ENCODE results near the gene EIF3F. TPM values are rescaled to one million over a fixed set of nuclear protein-coding genes. Genes with fewer than 3 reads are reported as not detected.
A peak's percentile ranks its signal among the peaks of the same experiment; 100 is the strongest.

The EIF3F gene, protein sequence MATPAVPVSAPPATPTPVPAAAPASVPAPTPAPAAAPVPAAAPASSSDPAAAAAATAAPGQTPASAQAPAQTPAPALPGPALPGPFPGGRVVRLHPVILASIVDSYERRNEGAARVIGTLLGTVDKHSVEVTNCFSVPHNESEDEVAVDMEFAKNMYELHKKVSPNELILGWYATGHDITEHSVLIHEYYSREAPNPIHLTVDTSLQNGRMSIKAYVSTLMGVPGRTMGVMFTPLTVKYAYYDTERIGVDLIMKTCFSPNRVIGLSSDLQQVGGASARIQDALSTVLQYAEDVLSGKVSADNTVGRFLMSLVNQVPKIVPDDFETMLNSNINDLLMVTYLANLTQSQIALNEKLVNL
- total RNA-seq: 417 TPM

DNA sequence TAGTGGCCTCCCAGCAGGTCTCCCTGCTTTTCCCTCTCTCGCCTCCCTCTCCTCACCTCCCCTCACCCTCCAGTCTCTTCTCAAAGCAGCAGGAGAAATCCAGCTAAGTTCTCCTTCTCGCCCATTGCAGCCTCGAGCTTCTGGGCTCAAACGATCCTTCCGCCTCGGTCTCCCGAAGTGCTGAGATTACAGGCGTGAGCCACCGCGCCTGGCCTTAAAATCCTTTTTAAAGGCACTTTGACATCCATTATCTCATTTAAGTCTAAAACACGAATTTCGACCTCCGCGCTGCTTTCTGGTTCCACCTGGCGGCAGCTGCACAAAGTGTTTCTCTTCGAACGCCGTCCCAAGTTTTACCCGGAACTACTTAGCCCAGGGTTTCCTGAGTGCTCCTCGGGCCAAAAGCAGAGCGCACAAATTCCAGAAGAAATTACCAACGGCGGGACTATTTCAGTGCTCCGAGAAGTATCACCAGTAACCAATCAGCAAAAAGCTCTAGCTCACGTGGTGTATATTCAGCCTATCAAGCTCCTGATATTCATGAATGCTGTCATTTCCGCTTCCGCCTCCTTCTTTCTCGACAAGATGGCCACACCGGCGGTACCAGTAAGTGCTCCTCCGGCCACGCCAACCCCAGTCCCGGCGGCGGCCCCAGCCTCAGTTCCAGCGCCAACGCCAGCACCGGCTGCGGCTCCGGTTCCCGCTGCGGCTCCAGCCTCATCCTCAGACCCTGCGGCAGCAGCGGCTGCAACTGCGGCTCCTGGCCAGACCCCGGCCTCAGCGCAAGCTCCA, at the start of gene EIF3F:
EIF3F (plus strand) TSS at position 570 of the 792 bp plus-strand sequence; CDS start at position 586, 16 bp downstream.
- H3K4me3 ChIP-seq (ENCODE audit: low read length): peak within 1 kb of the TSS; percentile 67
- H3K4me1 ChIP-seq (ENCODE audit: insufficient read depth, low read length): peaks cover 22% of the 10 kb centered on the region
- H3K9me3 ChIP-seq (ENCODE audit: low read depth, low read length): no peaks in the 10 kb centered on the region
- H3K27me3 ChIP-seq (ENCODE audit: insufficient read depth, low read length): no peaks in the 10 kb centered on the region

DNA sequence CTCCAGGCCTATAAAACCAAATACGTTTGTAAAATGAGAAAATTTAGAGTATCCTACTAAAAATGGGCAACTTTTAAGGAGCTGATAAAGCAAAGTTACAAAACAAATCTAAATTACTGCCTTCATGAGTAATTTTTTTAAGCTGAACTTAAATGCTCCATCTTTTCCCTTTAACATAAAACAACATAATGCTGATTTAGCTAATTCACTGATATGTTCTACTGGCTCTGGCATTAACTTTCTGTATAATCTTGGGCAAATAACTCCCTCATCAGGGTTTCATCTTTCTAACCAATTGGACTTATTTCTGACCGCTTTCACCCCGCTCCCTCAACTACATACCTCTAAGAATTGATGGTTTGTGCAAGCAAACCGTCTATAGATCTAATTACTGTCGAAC, 46.0 kb upstream of the EIF3F start:
- Histone ChIP-seq H3K4me1 (ENCODE audit: insufficient read depth, low read length) (no peaks in the 10 kb centered on the region), H3K27me3 (ENCODE audit: insufficient read depth, low read length) (no peaks in the 10 kb centered on the region), H3K9me3 (ENCODE audit: low read depth, low read length) (peaks cover 16% of the 10 kb centered on the region), H3K4me3 (ENCODE audit: low read length) (no peak overlapping the region)

DNA sequence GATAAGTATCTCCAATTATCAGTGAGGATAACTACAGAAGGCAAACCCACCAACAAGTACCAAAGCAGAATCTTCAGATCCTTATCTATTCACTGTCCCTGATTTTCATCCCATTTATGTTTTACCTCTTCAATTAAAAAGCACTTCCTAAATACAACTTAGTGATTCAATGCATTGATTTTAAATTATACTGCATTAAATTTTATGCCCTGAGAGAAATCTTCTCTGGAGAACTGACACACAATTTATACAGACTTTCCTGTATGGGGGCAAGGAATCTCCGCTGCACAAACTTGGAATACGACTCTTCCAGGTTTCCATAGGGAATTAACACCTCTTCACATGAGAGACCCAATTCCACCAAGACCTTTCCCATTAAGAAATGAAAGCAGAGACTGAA, 45.5 kb upstream of the EIF3F start, which contains the start of gene OR10A3:
OR10A3 (minus strand) TSS at position 101 of the 400 bp plus-strand sequence. CDS start 2,188 bp downstream, outside the sequence.
- Histone ChIP-seq H3K9me3 (ENCODE audit: low read depth, low read length) (peaks cover 16% of the 10 kb centered on the region), H3K4me3 (ENCODE audit: low read length) (no peak within 1 kb of the TSS), H3K4me1 (ENCODE audit: insufficient read depth, low read length) (no peaks in the 10 kb centered on the region), H3K27me3 (ENCODE audit: insufficient read depth, low read length) (no peaks in the 10 kb centered on the region)

DNA sequence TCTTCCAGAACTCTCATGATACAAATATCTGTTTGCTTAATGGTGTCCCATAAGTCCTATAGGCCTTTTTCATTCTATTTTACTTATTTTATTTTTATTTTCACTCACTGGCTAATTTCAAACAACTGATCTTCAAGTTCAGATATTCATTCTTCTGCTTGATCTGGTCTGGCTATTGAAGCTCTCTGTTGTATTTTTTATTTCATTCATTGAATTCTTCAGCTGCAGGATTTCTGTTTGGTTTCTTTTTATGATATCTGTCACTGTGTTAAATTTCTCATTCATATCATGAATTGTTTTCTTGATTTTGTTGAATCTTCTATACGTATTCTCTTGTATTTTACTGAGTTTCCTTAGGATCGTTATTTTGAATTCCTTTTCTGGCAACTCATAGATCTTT, 43.0 kb upstream of the EIF3F start:
- Histone ChIP-seq H3K4me1 (ENCODE audit: insufficient read depth, low read length) (no peaks in the 10 kb centered on the region), H3K9me3 (ENCODE audit: low read depth, low read length) (peaks cover 16% of the 10 kb centered on the region), H3K4me3 (ENCODE audit: low read length) (no peak overlapping the region), H3K27me3 (ENCODE audit: insufficient read depth, low read length) (no peaks in the 10 kb centered on the region)

DNA sequence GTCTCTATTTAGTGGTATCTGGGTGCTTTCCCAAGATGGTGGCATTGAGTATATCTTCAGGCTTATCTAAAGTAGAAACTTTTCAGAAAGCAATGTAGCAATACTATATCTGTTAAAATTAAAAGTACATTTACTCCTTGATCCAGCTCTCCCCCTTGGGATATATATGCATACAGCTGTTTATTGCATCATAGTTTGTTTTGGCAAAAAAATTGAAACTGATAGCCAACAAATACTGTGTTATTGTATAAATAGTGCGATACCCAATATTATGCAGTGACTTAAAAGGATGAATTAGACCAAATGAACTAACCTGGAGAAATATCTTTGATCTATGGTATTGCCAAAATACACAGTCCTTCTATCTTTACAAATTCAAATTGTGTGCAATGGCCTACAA, 37.2 kb upstream of the EIF3F start:
- Histone ChIP-seq H3K9me3 (ENCODE audit: low read depth, low read length) (no peaks in the 10 kb centered on the region), H3K4me1 (ENCODE audit: insufficient read depth, low read length) (no peaks in the 10 kb centered on the region), H3K27me3 (ENCODE audit: insufficient read depth, low read length) (no peaks in the 10 kb centered on the region), H3K4me3 (ENCODE audit: low read length) (no peak overlapping the region)

DNA sequence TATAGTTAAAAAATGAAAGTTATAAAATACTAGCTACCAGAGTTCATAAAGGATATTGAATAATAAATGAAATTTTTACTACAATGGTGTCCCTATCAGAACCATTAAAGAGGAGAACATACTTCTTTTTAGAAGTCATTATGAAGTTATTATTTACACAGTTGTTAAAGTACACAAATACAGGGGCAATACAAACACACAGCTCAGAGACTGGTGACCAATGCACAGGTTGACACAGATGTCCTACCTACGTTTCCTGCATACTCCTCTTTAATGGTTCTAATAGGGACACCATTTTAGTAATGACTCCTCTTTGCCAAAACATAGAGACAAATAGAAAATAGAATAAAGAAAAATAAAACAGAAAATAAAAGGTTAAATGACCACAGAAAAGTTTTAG, 31.9 kb upstream of the EIF3F start:
- Histone ChIP-seq H3K27me3 (ENCODE audit: insufficient read depth, low read length) (no peaks in the 10 kb centered on the region), H3K4me3 (ENCODE audit: low read length) (no peak overlapping the region), H3K4me1 (ENCODE audit: insufficient read depth, low read length) (no peaks in the 10 kb centered on the region)

DNA sequence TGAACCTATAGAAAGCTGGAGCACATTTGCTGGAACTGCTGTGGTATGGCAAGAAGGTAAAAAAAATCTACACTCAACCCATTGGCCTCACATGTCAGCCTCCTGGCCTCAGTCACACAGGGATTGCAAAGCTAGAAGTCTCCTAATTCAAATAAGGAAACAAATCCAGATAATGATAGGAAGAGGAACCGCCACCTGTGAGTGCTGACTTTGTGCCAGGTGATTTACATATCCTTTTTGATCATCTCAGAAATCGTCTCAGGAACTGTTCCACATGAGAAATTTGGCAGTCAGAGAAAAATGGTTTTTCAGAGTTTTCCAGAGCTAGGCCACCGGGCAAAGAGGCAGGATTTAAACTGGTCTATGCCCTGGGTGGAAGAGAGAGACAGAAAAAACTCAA, 22.9 kb upstream of the EIF3F start:
- Histone ChIP-seq H3K27me3 (ENCODE audit: insufficient read depth, low read length) (no peaks in the 10 kb centered on the region), H3K4me3 (ENCODE audit: low read length) (no peak overlapping the region), H3K4me1 (ENCODE audit: insufficient read depth, low read length) (no peaks in the 10 kb centered on the region), H3K9me3 (ENCODE audit: low read depth, low read length) (no peaks in the 10 kb centered on the region)

More for the DNA sequence above, 31.9 kb upstream of the EIF3F start:
- no peaks in the 10 kb centered on the region for H3K9me3 ChIP-seq (ENCODE audit: low read depth, low read length)

DNA sequence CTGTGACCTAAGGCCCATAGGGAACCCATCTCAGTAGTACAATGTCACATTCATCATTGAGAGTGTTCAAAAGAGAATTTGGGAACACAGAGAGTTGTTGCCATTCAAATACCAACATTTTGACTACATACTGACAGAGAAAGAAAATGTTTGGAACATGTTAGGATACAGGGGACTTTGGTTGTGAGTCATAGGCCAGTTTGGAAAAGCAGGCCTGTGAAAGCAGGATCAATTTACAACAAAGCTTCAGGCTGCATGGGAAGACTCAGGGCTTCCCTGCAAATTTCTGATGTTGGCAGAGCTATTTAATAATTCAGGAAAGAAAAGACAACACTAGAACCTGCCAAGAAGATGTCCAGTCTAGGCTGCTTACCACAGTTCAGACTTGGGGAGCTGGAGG, 22.3 kb upstream of the EIF3F start:
- H3K9me3 ChIP-seq (ENCODE audit: low read depth, low read length): no peaks in the 10 kb centered on the region
- no peaks in the 10 kb centered on the region for H3K4me1 ChIP-seq (ENCODE audit: insufficient read depth, low read length)
- no peak overlapping the region for H3K4me3 ChIP-seq (ENCODE audit: low read length)
- H3K27me3 ChIP-seq (ENCODE audit: insufficient read depth, low read length): no peaks in the 10 kb centered on the region

DNA sequence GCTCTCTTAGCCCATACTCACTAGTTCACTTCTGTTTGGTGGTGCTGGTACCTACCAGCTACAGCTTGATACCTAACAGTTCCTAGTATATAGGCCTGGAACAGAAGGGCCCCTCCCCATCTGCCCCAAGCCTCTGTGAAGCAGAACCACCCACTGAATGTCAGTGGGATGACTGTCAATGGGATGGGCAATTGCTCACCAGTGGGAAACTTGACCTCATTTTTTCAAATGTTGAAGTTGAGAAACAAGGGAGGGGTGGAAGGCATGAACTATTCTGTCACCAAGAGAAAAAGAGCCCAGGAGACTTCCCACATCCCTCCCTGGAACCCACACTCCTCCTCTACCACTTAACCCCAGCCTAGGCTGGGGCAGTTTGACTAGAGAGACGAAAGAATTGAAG, 21.8 kb upstream of the EIF3F start, which contains the start of gene NLRP10:
NLRP10 (minus strand) TSS at position 62 of the 400 bp plus-strand sequence. CDS start 1,952 bp downstream, outside the sequence.
- H3K27me3 ChIP-seq (ENCODE audit: insufficient read depth, low read length): no peaks in the 10 kb centered on the region
- H3K9me3 ChIP-seq (ENCODE audit: low read depth, low read length): no peaks in the 10 kb centered on the region
- no peaks in the 10 kb centered on the region for H3K4me1 ChIP-seq (ENCODE audit: insufficient read depth, low read length)
- no peak within 1 kb of the TSS for H3K4me3 ChIP-seq (ENCODE audit: low read length)

DNA sequence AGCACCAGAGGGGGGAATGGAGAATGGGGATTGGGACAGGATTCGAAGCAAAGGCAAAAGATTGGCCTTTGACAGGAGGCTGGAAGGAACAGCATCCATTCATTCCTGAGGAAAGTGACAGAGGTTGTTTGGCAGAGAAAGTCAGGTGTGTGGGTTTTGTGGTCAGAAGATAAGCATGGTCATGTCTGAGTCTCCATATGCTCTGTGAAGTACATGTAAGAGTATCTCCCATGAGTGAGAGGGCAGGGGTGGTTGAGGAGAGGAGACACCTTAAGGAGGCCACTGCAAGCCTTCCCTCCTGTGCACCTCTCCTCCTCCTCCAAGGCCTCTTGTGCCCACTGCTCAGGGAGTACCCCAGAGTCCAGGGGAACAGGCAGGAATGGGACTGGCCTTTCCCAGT, 20.0 kb upstream of the EIF3F start:
- no peaks in the 10 kb centered on the region for H3K4me1 ChIP-seq (ENCODE audit: insufficient read depth, low read length)
- H3K27me3 ChIP-seq (ENCODE audit: insufficient read depth, low read length): no peaks in the 10 kb centered on the region
- no peaks in the 10 kb centered on the region for H3K9me3 ChIP-seq (ENCODE audit: low read depth, low read length)
- H3K4me3 ChIP-seq (ENCODE audit: low read length): no peak overlapping the region

DNA sequence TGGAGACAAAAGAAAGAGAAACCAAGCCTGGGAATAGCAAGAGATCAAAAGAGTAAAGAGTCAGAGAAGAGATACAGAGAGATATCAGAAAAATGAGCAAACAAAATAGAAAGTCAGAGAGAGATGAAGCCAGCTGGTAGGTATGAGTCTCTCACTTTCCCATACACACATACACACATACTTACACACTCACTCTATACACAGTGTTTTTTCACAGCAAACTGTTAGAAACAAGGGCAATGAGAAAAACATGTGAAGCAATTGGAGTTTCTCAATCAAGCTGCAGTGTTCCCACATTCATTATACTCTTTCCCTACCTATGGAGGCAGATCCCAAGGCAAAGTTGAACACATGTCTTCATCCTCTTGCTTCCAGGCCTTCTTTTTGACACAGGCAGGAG, 19.3 kb upstream of the EIF3F start:
- H3K4me1 ChIP-seq (ENCODE audit: insufficient read depth, low read length): no peaks in the 10 kb centered on the region
- no peak overlapping the region for H3K4me3 ChIP-seq (ENCODE audit: low read length)
- H3K27me3 ChIP-seq (ENCODE audit: insufficient read depth, low read length): no peaks in the 10 kb centered on the region
- H3K9me3 ChIP-seq (ENCODE audit: low read depth, low read length): no peaks in the 10 kb centered on the region

DNA sequence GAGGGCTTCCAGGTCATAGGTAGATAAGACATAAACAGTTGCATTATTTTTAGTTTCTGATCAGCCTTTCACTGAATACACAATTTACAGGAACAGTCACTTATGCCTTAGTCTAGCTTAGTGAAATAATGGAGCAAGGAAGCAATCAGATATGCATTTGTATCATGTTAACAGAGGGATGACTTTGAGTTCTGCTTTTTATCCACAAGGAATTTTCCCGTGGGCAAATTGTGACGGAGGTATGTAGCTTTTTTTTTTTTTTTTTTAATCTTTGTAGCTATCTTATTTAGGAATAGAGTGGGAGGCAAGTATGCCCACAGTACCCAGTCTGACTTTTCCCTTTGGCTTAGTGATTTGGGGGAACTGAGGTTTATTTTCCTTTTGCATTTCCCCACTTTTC, 18.5 kb upstream of the EIF3F start:
- H3K4me3 ChIP-seq (ENCODE audit: low read length): no peak overlapping the region
- no peaks in the 10 kb centered on the region for H3K9me3 ChIP-seq (ENCODE audit: low read depth, low read length)
- peaks cover 2% of the 10 kb centered on the region for H3K27me3 ChIP-seq (ENCODE audit: insufficient read depth, low read length)
- no peaks in the 10 kb centered on the region for H3K4me1 ChIP-seq (ENCODE audit: insufficient read depth, low read length)

DNA sequence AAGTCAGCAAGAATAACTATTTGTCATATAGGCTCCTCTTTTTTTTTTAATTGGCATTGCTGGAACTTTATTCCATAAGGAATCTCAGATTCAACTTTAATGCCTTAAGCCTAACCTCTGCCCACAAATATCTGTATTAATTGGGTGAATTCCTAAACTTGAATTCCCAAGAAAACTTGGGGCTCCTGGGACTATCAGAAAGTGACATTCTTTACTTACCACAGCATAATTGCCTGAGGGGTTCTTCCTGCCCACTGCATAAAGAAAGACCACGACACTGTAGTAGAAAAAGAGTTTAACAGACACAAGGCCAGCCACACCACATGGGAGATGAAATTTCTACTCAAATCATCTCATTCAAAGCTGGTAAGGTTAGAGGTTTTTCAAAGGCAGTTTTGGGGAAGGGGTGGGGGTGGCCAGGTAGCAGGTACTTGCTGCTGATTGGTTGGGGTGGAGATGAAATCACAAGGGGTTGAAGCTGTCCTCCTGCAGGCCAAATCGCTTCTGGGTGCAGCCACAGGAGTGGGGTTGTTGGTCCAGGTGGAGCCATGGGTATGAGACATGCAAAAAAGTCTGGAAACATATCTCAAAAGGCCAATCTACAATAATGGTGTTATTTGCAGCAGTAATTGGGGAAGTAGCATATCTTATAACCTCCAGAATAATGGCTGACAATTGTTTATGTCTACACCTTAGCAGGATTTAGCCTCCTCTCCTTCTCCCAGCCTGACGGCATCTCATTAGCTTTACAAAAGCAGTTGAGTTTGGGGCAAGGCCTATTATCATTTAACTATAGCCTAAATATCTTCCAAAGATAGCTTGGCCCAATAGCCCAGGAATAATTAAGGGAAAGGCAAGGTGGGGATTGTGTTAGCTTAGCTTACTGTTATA, 17.1 kb upstream of the EIF3F start:
- Histone ChIP-seq H3K27me3 (ENCODE audit: insufficient read depth, low read length) (peaks cover 2% of the 10 kb centered on the region), H3K9me3 (ENCODE audit: low read depth, low read length) (no peaks in the 10 kb centered on the region), H3K4me1 (ENCODE audit: insufficient read depth, low read length) (no peaks in the 10 kb centered on the region), H3K4me3 (ENCODE audit: low read length) (no peak overlapping the region)

DNA sequence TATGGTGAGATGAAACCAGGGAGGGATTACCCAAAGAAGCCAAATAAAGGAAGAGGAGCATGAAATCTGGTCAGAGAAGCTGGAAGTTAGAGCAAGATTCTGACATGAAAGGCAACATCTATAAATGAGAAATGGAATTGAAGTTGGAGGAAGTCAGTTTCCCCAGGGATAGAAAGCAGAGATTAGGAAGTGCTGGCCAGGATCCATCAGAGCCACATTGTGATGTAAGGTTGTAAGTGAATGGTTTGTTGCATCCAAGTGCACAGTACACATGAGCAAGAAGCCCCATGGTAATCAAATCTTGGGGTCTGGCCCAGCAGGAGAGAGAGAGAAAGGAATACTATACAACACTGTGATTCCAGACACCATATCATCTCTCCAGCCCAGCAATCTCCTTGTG, 15.3 kb upstream of the EIF3F start:
- Histone ChIP-seq H3K4me3 (ENCODE audit: low read length) (no peak overlapping the region), H3K4me1 (ENCODE audit: insufficient read depth, low read length) (no peaks in the 10 kb centered on the region), H3K9me3 (ENCODE audit: low read depth, low read length) (no peaks in the 10 kb centered on the region), H3K27me3 (ENCODE audit: insufficient read depth, low read length) (peaks cover 2% of the 10 kb centered on the region)

DNA sequence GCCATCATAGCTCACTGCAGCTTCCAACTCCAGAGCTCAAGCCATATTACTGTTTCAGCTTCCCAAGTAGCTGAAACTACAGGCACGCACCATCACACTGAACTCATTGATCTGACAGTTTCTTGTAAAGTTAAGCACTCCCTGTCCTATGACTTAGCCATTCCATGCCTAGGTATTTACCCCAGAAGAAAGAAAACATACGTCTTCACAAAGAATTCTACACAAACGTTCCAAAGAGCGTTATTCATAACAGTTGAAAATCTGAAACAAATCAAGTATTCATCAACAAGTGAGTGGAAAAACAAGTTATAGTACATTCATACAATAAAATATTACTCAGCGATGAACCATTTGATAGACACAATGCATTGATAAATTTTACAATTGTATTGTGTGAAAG, 14.1 kb upstream of the EIF3F start:
- peaks cover 2% of the 10 kb centered on the region for H3K27me3 ChIP-seq (ENCODE audit: insufficient read depth, low read length)
- H3K4me1 ChIP-seq (ENCODE audit: insufficient read depth, low read length): no peaks in the 10 kb centered on the region
- no peak overlapping the region for H3K4me3 ChIP-seq (ENCODE audit: low read length)
- no peaks in the 10 kb centered on the region for H3K9me3 ChIP-seq (ENCODE audit: low read depth, low read length)
